DMS 273 (cell line): Measurements from ENCODE around the gene CSKMT.
A peak's percentile ranks its signal among the peaks of the same experiment; 100 is the strongest.
"Not testable (repeated sequence)": the region's sequence is repeated elsewhere in the genome, so short reads cannot be mapped to it uniquely, and the experiment has no call there.

Experiments
- DNase-seq: peaks from one replicate; lab custom pipeline; 2025; ENCODE audit not compliant: unreplicated experiment; lab: John Stamatoyannopoulos, UW

Gene CSKMT

DNA sequence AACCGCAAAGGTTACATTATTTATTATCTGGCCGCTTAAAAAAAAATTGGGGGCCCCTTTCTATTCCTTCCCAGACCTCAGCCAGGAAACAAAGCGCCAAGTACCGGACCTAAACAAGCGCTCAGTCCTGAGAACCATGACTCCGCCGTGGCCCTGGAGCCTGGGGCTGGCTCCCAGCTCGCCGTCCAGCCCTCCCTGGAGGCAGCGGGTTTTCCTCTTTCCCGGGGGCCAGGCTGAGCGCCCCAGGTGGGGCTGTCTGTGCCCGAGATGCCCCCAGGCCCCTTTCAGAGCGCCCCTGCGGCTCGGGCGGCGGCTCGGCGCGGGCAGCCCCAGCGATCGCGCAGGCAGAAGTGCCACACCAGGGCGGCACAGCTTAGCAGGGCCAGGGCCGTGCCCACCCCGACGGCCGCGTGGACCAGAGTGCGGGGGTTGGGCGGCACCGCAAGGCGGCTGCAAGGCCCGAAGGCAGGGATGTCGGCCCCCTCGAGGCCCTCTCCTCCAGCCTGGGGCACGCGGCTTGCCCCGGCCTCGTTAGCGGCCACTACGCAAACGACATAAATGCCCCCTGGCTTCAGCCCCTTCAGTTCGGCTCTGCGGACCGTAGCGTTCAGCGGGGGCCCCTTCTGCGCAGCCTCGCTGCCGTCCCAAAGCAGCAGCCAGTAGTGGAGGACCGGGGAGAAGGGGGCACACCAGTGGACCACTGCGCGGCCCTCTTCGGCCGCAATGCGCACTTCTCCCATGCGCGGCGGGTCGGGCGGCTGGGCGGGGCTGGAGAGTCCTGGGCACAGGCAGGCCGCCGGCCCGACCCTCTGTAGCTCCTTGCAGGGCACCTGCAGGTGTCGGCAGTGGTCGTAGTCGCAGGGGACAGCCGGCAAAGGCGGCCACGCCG lies 22.6 kb downstream of the CSKMT start:
- no peak for DNase-seq

DNA sequence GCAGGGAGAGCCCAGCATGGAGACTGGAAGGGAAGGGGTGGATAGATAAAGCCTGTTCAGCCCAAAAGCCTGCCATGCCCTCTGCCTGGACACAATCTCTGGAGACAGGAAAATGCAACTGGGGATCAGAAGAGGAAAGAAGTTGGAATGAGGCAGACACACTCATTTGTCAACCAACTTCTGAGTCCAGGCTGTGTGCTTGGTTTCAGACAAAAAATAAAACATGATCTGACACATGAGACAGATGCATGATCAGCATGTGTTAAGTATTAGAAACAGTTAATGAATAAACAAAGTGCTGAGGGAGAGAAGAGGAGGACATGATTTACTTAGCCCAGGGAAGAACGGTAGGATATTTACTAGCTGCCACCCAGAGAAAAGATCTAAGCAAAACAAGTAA lies 23.4 kb downstream of the CSKMT start:
- DNase-seq = no peak

DNA sequence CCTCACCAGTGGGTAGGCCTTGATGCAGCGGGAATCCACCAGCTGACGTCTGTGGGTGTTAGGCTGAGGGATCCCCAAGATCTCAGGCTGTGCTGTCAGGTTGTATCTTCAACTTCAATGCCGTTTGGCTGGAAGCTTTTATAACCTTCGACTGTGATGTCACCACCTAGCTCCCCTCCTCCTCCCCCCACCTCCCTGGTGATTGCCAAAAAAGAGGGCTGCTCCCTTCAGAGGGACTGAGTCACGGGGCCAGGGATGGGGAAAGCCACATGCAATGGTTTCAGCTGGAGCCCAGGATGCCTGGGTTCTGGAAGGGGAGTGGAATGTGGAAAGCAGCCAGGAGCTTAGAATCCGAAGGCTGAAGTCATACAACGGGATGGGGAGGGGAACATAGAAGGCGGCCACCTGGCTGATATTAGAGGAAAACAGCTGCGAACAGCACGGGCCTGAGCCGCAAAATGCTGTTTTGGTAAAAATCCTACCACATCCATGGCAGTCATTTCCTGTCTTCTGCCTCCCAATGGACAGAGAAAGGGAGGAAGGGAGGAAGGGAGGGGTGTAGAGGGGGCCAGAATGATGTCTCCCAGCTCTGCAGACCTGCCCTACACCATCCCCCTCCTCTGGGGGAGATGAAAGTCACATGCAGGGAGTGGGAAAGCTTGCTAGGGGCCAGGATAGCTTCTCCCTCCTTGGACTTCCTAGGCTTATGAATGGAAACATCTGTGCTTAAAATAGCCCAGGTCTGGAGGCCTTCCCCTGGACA lies 24.5 kb downstream of the CSKMT start, which contains the start of gene LRRN4CL:
LRRN4CL (minus strand) TSS at position 110 of the 763 bp plus-strand sequence. CDS start 1,022 bp downstream, outside the sequence.
- peak; percentile 67 for DNase-seq

DNA sequence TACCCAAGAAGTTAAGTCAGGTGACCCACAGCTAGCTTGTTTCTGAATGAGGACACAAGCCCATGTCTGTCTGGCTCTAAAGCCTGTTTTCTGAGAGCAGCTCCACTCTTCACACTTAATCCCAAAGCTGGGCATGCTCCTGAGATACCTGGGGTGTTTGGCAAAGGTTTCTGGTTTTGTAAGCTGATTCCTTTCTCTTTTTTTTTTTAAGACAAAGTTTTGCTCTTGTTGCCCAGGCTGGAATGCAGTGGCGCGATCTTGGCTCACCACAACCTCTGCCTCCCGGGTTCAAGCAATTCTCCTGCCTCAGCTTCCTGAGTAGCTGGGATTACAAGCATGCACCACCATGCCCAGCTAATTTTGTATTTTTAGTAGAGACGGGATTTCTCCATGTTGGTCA lies 28.5 kb downstream of the CSKMT start:
- not testable (repeated sequence) for DNase-seq

DNA sequence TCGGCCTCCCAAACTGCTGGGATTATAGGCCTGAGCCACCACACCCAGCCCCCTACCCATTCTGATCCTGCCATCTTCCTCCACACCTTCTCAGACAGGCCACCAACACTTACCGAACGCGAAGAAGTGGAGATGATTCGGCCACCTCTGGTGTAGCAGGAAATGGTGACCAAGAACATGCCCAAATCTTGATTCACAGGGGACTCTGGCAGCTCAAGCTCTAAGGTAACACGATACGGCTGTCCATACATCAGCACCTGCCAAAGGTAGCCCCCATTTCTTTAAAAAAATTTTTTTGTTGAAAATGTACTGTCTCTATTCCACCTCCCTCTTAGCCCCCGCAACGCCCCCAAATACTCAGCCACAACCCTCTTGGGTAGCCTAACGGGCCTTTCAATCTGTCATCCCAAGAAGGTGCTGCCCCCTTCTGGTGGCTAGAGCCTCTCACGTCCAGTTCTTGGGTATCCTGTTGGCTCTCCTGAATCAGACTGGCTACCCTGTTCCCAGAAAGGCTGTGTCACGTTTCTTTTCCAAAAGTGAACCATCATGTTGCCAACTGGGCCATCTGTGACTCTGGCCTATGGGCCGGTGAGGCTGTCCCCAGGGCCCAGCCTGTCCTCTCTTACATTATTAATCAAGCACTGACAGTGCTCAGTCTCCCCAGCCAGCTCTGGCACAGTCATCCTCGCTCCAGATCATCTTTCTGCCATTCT lies 29.5 kb downstream of the CSKMT start:
- DNase-seq = peak; percentile 84

DNA sequence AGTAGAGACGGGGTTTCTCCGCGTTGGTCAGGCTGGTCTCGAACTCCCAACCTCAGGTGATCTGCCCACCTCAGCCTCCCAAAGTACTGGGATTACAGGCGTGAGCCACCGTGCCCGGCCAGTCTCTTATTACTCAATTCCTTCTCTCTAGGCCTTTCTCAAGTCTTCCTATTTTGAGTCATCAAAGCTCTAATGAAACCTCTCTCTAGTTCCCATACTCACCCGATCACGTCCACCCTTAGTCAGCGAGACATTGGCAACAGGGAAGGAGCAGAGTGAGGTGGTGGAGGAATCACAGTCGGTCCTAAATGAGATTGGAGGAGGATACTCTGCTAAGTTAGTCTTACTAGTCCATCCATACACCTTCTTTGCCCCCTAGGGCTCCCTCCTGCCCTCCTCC lies 37.1 kb downstream of the CSKMT start:
- no peak for DNase-seq

DNA sequence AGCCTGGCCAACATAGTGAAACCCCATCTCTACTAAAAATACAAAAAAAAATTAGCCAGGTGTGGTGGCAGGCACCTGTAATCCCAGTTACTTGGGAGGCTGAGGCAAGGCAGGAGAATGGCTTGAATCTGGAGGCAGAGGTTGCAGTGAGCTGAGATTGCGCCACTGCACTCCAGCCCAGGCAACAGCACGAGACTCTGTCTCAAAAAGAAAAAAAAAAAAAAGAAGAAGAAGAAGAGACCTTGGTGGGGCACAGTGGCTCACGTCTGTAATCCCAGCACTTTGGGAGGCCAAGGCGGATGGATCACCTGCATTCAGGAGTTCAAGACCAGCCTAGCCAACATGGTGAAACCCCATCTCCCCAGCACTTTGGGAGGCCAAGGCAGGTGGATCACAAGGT lies 38.8 kb downstream of the CSKMT start:
- DNase-seq = not testable (repeated sequence)

DNA sequence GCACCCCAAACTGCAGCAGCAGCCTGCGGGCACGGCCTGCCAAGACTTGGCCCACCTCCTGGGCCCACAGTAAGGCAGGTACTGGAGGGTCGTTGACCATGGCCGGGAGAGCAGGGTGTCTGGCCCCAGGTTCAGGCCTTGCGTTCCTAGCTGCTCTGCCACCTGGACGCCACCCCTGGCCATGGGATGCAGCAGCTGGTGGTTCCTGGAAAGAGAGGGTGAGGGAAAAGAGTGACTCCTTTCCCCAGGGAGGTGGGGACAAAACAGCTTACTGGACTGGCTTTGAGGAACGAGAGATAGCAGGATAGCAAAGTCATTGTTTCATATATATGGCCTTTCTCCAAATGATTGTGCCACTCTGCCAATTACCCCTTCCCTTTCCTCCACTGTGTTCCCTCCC lies 40.3 kb downstream of the CSKMT start:
- DNase-seq = peak; percentile 45

DNA sequence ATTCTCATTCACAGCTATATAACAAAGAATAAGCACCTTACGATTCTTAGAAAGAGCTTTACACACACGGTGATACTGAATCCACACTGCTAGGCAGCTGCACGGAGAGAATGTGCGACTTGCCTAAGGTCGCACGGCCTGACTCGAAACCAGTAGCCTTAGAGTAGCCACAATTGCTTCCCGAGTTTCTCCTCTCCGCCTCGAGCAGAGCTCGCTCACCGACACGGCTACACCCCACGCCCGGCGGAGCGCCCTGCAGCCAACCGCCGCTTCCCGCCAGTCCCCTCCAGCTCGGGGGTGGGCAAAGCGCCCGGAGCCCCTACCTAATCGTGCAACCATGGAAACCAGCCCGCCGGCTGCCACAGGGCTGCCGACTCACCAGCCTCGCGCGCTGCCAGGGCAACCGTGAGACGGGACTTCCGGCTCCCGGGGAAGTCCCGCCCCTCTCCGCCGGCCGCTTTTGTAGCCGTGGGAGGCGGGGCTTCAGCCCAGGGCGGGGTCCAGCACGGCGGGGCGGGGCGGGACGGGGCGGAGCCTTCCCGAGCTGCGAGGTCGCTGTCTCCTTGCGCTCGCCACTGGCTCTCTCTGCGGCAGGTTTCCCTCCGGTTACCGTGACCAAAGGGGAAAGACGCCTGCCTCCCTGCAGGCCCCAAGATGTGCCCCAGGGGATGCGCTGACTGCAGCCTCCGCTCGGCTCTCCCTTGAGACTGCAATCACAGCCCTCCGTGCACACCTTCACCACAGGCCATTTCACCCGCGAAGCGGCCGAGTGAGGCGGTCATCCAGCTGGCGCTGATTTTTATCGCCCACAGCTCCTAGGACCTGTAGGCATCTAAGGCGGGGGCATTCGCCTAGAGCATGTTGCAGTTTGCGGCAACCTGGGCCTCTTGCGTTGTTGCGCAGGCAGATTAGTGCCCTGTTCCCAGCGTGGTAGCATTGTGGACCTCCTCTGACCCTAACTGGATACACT lies 41.1 kb downstream of the CSKMT start:
- DNase-seq = peak; percentile 96

DNA sequence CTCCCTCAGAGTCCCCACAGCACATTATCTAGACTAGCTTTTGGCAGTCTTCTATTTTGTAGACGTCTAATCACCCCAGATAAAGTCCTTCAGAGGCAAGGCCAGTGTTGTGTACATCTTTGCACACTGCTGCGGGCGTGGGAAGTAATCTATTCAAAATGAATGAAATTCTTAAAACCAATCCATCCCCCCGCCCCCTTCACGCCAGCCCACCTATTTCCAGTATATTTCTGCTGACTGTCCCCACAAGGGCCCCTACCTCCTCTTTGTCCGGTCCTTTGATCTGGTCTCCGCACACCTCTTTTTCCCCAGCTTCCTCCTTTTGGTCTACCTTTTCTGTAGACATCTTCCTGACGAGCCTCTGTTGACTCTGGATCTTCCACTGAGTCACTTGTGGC lies 41.7 kb downstream of the CSKMT start:
- no peak for DNase-seq

DNA sequence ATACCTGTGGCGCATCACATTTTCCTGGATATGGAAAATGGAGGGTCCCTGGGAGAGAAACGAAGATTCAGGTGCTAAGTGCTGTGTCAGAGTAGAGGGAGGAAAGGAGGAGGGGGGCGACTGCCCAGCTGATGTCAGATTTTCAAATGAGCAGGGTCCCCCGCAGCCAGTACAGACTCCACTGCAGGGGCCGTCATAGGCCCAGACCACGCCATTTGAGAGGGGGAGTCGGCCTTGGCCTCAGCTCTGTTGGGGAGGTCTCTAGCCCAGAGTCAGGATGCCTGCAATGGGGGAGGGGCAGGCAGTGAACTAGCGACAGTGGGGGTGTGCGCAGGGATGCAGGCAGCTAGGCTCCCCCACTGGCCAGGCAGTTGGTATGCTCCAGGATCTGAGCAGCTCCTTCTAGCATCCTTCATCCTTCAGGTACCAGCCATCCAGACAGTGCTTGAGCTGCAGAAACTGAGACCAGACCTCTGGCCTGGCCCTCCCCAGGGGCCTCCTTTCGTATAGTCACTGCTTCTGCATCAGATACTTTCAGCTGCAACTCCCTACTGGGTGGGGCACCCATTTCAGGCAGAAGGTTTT lies 42.3 kb downstream of the CSKMT start, which contains the start of the genes BSCL2 and GNG3:
BSCL2 (minus strand) TSS at position 148 of the 585 bp plus-strand sequence. CDS start 229 bp downstream, outside the sequence.
GNG3 (plus strand) TSS at position 400 of the 585 bp plus-strand sequence. CDS start 620 bp downstream, outside the sequence.
- DNase-seq = peak; percentile 30

DNA sequence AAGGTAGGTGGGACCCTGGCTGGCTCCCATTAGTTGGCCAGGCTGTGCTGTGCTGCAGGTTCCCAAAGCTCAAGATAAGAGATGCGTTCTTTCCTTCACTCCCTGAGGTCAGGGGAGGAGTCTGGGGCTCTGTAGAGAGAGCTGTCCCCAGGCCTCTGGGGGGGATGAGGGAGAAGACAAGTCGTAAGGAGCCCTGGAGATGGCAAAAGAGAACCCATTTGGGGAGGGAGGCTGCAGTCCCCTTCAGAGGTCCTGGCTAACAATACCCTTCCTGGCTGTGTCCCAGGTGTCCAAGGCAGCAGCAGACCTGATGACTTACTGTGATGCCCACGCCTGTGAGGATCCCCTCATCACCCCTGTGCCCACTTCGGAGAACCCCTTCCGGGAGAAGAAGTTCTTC lies 43.3 kb downstream of the CSKMT start:
- DNase-seq = no peak

DNA sequence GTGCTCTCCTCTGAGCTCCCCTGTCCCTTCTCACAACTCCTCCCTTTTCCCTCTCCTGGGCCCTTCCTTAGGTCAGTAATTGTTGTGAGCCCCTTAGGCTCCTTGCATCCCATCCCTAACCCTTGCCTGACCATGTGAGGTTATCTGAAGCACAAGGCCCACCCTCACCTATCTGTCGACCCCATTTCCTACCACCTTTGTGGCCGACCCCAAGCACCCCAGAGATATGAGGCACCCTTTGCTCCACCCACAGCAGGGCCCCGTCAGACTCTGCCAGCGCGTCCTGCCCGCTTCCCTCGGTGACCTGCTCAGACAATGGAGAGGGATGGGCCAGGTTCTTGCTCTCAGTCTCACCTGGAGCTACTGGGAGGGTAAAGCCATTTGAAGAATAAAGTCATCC lies 43.7 kb downstream of the CSKMT start:
- no peak for DNase-seq

DNA sequence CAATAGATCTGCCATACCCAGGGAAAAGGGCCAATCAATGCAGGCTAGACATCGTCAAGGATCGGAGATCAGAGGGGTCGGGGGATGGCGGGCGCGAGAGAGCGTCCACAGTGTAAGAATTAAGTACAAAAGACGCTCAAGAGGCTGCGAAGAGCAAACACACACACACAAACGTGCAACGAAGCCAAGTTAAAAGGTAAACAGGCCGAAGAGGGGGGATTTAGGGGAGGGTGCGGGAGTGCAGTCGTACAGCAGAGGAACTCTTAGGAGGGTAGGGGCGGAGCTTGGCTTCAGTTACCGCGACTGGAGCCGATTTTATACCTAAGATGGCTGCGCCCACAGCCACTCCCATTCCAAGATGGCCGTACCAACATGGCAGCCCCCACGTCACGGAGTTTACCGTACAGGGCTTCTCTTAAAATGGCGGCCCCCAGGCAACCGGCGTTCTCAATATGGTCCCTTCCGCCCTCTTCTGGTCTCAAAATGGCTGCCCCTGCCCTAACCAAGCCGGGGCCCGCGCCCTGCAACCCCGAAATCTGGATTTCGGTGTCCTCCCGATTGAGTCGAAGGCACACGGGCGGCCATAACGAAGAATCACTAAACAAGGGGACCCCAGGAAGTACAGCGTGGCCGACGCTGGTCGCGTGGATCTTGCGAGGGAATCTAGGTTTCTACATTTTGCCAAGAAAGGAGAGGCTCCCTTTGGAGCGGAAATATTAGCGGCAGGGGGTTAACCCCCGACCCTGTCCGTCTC lies 44.3 kb downstream of the CSKMT start:
- peak; percentile 98 for DNase-seq

DNA sequence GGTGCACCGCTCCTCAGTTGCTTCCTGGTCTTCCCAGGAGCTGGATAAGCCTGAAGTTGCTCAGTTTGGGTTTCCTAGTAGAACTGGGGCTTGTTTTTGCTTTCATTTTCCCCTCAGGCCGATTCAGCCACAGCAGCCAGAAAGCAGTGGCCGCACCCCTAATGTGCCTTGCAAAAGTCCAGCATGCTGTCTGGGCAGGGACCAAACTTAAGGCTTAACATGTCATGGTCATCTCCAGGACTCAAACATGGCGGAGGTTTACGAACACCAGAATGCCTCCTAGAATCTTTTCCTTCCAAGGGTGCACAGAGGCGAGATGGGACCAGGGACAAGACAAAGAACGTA lies 44.9 kb downstream of the CSKMT start:
- DNase-seq = peak; percentile 63

DNA sequence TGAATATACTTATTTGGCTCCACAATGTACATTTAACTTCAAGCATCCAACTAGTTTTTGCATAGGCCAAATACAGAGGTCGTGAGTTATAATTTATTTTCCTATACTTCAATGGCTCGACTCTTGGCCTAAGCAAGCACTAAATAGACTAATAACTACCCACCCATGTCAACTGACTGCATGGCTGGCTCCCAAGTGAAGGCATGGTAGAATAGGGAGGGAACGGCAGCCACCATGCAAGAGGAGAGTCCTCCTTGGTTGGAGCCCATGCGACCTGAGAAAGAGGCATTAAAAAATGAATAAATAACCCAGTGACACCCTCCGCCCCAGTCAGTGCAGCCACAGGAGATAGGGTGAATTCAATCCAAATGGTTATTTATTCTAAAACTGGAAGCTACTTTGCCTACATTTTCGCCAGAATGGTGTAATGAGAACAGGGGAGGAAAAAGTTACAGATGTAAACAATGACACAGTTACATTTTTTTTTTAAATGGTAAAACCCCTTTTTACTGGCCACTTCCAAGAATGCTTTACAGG lies 47.2 kb downstream of the CSKMT start:
- no peak for DNase-seq

DNA sequence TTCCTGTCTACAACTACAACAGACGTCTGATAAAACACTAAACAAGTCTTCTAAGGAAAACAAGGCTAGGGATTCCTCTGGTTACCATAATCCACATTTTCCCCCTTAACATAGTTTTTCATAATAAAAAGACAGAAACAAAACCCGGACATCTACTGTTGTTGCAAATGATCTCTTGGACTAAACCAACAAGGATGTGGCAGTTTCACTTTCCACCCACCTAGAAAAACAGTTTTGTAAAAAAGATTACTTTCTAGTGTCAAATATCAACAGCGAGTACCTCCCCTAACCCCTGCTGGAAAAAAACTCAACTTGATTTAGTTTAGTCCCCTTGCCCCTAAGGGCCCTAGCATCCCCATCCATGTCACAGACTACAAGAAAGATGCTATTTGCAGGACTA lies 47.7 kb downstream of the CSKMT start:
- DNase-seq = no peak

DNA sequence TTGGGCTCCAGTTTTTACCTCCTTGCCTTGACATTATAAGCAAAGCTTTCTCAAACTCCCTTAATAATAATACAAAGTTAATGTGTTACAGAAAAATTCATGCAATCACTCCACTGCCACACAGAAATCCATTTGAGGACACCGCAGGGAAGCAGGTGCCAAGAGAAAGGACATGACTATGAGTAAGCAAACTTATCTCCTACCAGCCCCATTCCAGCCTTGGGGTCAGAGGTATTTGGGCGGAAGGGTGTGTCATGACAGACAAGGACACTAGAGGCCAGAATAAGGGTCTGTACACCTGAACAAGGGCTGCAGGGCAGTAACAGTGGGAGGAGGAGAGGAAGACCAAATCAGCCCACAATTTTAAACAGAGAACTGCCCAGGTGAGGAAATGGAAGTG lies 48.2 kb downstream of the CSKMT start:
- DNase-seq = no peak
